Mesothelial cell of epicardium (in vitro differentiated cells): ENCODE results near the gene DEK. TPM values are rescaled to one million over a fixed set of nuclear protein-coding genes. Genes with fewer than 3 reads are reported as not detected.

Source experiments
- DNase-seq, 2 experiments: peaks; one replicate each; pipeline ENCODE4 v3.0.0; 2021; ENCODE audit warnings: low spot score in 2 of 2; ENCODE audit not compliant: unreplicated experiment in 2 of 2
- H3K27ac Mint-ChIP-seq: 2 replicates; pipeline ENCODE4 v1.8.0; 2021; ENCODE audit warnings: mixed read lengths
- H3K27me3 Mint-ChIP-seq: 2 replicates; pipeline ENCODE4 v1.8.0; 2021; ENCODE audit warnings: low read depth, mixed read lengths
- H3K36me3 Mint-ChIP-seq: 2 replicates; pipeline ENCODE4 v1.8.0; 2021; ENCODE audit warnings: mixed read lengths
- H3K4me1 Mint-ChIP-seq: 2 replicates; pipeline ENCODE4 v1.8.0; 2021; ENCODE audit warnings: mixed read lengths
- H3K4me3 Mint-ChIP-seq: 2 replicates; pipeline ENCODE4 v1.8.0; 2021; ENCODE audit warnings: mild to moderate bottlenecking, moderate library complexity, mixed read lengths
- H3K9me3 Mint-ChIP-seq: 2 replicates; pipeline ENCODE4 v1.8.0; 2021; ENCODE audit warnings: mixed read lengths
- CTCF ChIP-seq: fragments of 200-600 bp; sonication (generic); IDR thresholded peaks from one replicate; pipeline ENCODE4 v1.5.0; 2021; ENCODE audit warnings: antibody characterized with exemption; ENCODE audit not compliant: unreplicated experiment
- total RNA-seq: library from RNA; stranded (reverse); gene quantifications from 3 replicates; pipeline ENCODE4 v1.2.1, GENCODE V29; 2021

The DEK gene
- total RNA-seq, 1 donor from 2014 or later: 79.5 TPM

- Mint-ChIP-seq H3K4me1 (peaks cover 10% of the 10 kb centered on the region), H3K27ac (no peak overlapping the region), H3K36me3 (no peaks in the 10 kb centered on the region), H3K4me3 (no peak overlapping the region), H3K27me3 (no peaks in the 10 kb centered on the region), H3K9me3 (peaks cover 6% of the 10 kb centered on the region)
- TF ChIP-seq CTCF: no peak
- no peak for DNase-seq
These were observed 42.6 kb upstream of the DEK start for GRCh38 chr6:18306977-18307376.

- no peak overlapping the region for H3K4me3 Mint-ChIP-seq
- no peaks in the 10 kb centered on the region for H3K27me3 Mint-ChIP-seq
- no peaks in the 10 kb centered on the region for H3K9me3 Mint-ChIP-seq
- H3K27ac Mint-ChIP-seq: no peak overlapping the region
- H3K36me3 Mint-ChIP-seq: no peaks in the 10 kb centered on the region
- peaks cover 10% of the 10 kb centered on the region for H3K4me1 Mint-ChIP-seq
- DNase-seq: no peak
- no peak for TF ChIP-seq CTCF
These were observed 38.5 kb upstream of the DEK start for GRCh38 chr6:18302561-18303439.

GRCh38 chr6:18293076-18293904 is 29.0 kb upstream of the DEK start:
- H3K27ac Mint-ChIP-seq: no peak overlapping the region
- no peak for DNase-seq
- no peaks in the 10 kb centered on the region for H3K4me1 Mint-ChIP-seq
- peaks cover 4% of the 10 kb centered on the region for H3K27me3 Mint-ChIP-seq
- H3K9me3 Mint-ChIP-seq: no peaks in the 10 kb centered on the region
- TF ChIP-seq CTCF: no peak
- no peak overlapping the region for H3K4me3 Mint-ChIP-seq
- no peaks in the 10 kb centered on the region for H3K36me3 Mint-ChIP-seq

GRCh38 chr6:18289283-18289682 is 25.0 kb upstream of the DEK start:
- TF ChIP-seq CTCF: no peak
- H3K27me3 Mint-ChIP-seq: peaks cover 4% of the 10 kb centered on the region
- H3K4me1 Mint-ChIP-seq: peaks cover 5% of the 10 kb centered on the region
- H3K27ac Mint-ChIP-seq: no peak overlapping the region
- H3K4me3 Mint-ChIP-seq: no peak overlapping the region
- no peaks in the 10 kb centered on the region for H3K36me3 Mint-ChIP-seq
- no peaks in the 10 kb centered on the region for H3K9me3 Mint-ChIP-seq
- no peak for DNase-seq

- Mint-ChIP-seq H3K27me3 (peaks cover 16% of the 10 kb centered on the region), H3K4me3 (no peak overlapping the region), H3K27ac (no peak overlapping the region), H3K4me1 (peaks cover 10% of the 10 kb centered on the region), H3K36me3 (no peaks in the 10 kb centered on the region), H3K9me3 (no peaks in the 10 kb centered on the region)
- no peak for DNase-seq
- no peak for TF ChIP-seq CTCF
These were observed 19.9 kb upstream of the DEK start for GRCh38 chr6:18284261-18284660.
